ENCODE results near the gene OR51E2.

The OR51E2 gene

DNA sequence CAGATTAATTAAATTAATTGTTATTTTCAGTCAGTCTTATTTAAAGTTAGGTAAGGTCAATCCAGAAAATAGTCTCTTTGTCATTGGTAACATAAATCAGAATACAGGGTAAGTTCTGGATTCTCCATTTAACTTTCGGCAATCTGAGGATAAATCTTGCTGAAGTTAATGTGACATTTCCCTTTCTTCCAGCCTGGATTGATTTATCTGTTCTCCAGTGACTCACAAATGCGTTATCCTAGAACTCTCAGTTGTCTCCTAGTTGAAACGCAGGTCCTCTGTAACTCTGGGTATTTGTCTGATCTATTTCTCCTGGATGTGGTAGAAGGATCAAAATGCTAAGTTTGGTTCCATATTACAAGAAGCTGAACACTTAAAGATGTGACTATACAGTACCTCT is 32.9 kb downstream of the OR51E2 start:
- DNase-seq: no peak
- no peak overlapping the region for H3K4me3 ChIP-seq (ENCODE audit: insufficient read depth, low read depth, low read length, poor library complexity, severe bottlenecking)
- H3K9me3 ChIP-seq (ENCODE audit: control insufficient read depth, low read length): no peaks in the 10 kb centered on the region
- no peak overlapping the region for H3K27ac ChIP-seq (ENCODE audit: insufficient read depth, low read length, poor library complexity, severe bottlenecking)
- H3K36me3 ChIP-seq (ENCODE audit: control insufficient read depth, insufficient read depth, low read length): no peaks in the 10 kb centered on the region
- no peaks in the 10 kb centered on the region for H3K27me3 ChIP-seq (replicated peaks; ENCODE audit: control insufficient read depth, insufficient read depth, low read length, poor library complexity, severe bottlenecking)
- no peaks in the 10 kb centered on the region for H3K4me1 ChIP-seq (ENCODE audit: control insufficient read depth, insufficient read depth, low read length, poor library complexity, severe bottlenecking)

DNA sequence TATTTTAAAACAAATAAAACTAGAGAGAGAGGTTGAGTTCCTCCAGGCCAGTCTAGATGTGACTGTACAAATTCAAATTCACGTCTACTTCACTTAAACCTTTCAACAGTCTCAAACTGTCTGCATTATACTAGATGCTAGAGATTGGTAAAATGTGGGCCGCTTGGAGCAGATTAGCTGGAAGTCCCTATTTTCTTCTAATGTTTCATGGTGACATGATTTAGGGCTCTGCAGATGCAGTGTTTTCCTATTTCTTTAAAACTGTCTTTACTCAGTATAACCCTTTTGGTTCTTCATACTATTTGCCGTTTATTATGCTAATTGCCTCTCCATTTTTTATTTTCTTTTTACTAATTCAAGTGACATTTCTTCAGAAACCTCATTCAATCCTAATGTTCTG is 33.5 kb downstream of the OR51E2 start:
- no peak for DNase-seq
- no peak overlapping the region for H3K27ac ChIP-seq (ENCODE audit: insufficient read depth, low read length, poor library complexity, severe bottlenecking)
- no peaks in the 10 kb centered on the region for H3K27me3 ChIP-seq (replicated peaks; ENCODE audit: control insufficient read depth, insufficient read depth, low read length, poor library complexity, severe bottlenecking)
- H3K4me1 ChIP-seq (ENCODE audit: control insufficient read depth, insufficient read depth, low read length, poor library complexity, severe bottlenecking): no peaks in the 10 kb centered on the region
- H3K9me3 ChIP-seq (ENCODE audit: control insufficient read depth, low read length): no peaks in the 10 kb centered on the region
- no peak overlapping the region for H3K4me3 ChIP-seq (ENCODE audit: insufficient read depth, low read depth, low read length, poor library complexity, severe bottlenecking)
- H3K36me3 ChIP-seq (ENCODE audit: control insufficient read depth, insufficient read depth, low read length): no peaks in the 10 kb centered on the region

DNA sequence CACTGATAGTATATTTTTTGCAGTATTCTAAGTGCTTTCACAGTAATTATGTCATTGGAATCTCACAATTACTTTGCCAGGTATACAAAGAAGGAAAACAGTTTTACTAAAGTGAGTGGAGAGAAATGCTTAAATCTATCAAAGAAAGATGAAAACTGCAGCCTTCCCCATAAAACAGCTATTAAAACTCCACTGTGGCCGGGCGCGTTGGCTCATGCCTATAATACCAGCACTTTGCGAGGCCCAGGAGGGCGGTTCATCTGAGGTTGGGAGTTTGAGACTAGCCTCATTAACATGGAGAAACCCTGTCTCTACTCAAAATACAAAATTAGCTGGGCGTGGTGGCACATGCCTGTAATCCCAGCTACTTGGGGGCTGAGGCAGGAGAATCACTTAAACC is 34.8 kb downstream of the OR51E2 start:
- H3K36me3 ChIP-seq (ENCODE audit: control insufficient read depth, insufficient read depth, low read length): no peaks in the 10 kb centered on the region
- H3K4me3 ChIP-seq (ENCODE audit: insufficient read depth, low read depth, low read length, poor library complexity, severe bottlenecking): no peak overlapping the region
- no peak for DNase-seq
- no peaks in the 10 kb centered on the region for H3K4me1 ChIP-seq (ENCODE audit: control insufficient read depth, insufficient read depth, low read length, poor library complexity, severe bottlenecking)
- H3K9me3 ChIP-seq (ENCODE audit: control insufficient read depth, low read length): no peaks in the 10 kb centered on the region
- no peak overlapping the region for H3K27ac ChIP-seq (ENCODE audit: insufficient read depth, low read length, poor library complexity, severe bottlenecking)
- no peaks in the 10 kb centered on the region for H3K27me3 ChIP-seq (replicated peaks; ENCODE audit: control insufficient read depth, insufficient read depth, low read length, poor library complexity, severe bottlenecking)

DNA sequence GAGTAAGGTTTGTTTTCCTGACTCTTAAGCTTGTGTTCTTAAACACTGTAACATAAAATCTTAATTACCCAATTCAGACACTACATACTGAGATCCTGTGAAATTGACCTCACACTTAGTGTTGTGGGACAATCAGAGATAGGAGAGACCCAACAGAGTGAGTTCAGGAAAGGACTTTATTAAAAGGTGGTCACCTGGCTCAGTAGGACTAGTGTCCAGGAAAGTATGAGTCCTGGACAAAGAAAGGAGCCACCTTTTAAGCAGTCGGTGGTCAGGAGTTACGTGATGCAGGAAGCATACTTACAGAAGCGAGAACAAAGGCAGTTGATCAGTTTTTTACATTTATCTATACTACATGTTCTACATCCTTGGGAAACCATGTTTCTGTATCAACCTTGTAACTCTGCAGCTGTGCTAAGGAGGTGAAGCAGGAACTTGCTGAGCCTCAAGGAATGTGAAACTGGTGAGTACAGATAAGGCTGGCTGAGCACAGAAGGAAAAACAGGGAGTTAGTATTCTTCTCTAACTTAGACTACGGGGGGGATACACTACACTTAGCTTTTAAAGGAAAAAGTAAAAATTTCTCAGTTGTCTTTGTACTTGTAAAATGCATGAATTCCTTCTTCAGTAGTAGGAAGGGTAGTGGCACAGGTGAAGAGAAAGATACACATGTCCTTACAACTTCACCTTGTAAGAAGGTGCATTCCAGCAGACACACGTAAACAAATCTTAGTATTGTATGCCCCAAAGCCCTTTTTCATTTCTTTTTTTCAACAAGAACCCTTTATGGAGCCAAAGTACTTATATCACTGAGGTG is 38.8 kb downstream of the OR51E2 start:
- no peaks in the 10 kb centered on the region for H3K9me3 ChIP-seq (ENCODE audit: control insufficient read depth, low read length)
- H3K36me3 ChIP-seq (ENCODE audit: control insufficient read depth, insufficient read depth, low read length): no peaks in the 10 kb centered on the region
- no peak overlapping the region for H3K27ac ChIP-seq (ENCODE audit: insufficient read depth, low read length, poor library complexity, severe bottlenecking)
- no peaks in the 10 kb centered on the region for H3K27me3 ChIP-seq (replicated peaks; ENCODE audit: control insufficient read depth, insufficient read depth, low read length, poor library complexity, severe bottlenecking)
- DNase-seq: no peak
- no peak overlapping the region for H3K4me3 ChIP-seq (ENCODE audit: insufficient read depth, low read depth, low read length, poor library complexity, severe bottlenecking)
- no peaks in the 10 kb centered on the region for H3K4me1 ChIP-seq (ENCODE audit: control insufficient read depth, insufficient read depth, low read length, poor library complexity, severe bottlenecking)

DNA sequence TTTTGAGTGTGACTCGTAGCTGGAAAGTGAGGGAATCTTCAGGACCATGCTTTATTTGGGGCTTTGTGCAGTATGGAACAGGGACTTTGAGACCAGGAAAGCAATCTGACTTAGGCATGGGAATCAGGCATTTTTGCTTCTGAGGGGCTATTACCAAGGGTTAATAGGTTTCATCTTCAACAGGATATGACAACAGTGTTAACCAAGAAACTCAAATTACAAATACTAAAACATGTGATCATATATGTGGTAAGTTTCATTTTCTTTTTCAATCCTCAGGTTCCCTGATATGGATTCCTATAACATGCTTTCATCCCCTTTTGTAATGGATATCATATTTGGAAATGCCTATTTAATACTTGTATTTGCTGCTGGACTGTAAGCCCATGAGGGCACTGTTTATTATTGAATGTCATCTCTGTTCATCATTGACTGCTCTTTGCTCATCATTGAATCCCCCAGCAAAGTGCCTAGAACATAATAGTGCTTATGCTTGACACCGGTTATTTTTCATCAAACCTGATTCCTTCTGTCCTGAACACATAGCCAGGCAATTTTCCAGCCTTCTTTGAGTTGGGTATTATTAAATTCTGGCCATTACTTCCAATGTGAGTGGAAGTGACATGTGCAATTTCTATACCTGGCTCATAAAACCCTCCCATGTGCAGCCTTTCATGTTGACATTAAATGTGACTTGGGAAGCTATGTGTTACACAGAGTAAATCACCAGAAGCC is 42.9 kb downstream of the OR51E2 start:
- Histone ChIP-seq H3K27me3 (replicated peaks; ENCODE audit: control insufficient read depth, insufficient read depth, low read length, poor library complexity, severe bottlenecking) (no peaks in the 10 kb centered on the region), H3K36me3 (ENCODE audit: control insufficient read depth, insufficient read depth, low read length) (no peaks in the 10 kb centered on the region), H3K4me1 (ENCODE audit: control insufficient read depth, insufficient read depth, low read length, poor library complexity, severe bottlenecking) (no peaks in the 10 kb centered on the region), H3K4me3 (ENCODE audit: insufficient read depth, low read depth, low read length, poor library complexity, severe bottlenecking) (no peak overlapping the region), H3K27ac (ENCODE audit: insufficient read depth, low read length, poor library complexity, severe bottlenecking) (no peak overlapping the region), H3K9me3 (ENCODE audit: control insufficient read depth, low read length) (no peaks in the 10 kb centered on the region)
- DNase-seq: no peak

DNA sequence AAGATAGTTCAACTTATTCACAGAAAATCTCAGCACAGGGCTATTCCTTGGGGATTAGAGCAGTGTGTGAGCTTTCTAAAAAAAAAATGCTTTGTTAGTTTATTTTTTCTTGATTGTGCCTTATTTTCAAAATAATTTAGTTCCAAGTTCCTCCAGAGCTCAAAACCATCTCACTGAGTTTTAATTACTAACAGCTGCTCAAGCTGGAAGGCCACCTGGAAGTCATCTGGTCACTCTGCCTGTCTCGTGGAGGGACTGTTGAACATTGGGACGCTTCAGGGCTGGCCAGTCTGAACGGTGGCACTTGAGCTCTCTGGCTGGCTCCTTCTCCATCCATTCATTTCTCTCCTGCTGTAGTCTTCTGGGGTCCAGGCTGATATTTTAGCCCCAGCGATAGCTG is 49.9 kb downstream of the OR51E2 start:
- no peaks in the 10 kb centered on the region for H3K36me3 ChIP-seq (ENCODE audit: control insufficient read depth, insufficient read depth, low read length)
- H3K27ac ChIP-seq (ENCODE audit: insufficient read depth, low read length, poor library complexity, severe bottlenecking): no peak overlapping the region
- no peak for DNase-seq
- no peaks in the 10 kb centered on the region for H3K9me3 ChIP-seq (ENCODE audit: control insufficient read depth, low read length)
- H3K4me1 ChIP-seq (ENCODE audit: control insufficient read depth, insufficient read depth, low read length, poor library complexity, severe bottlenecking): no peaks in the 10 kb centered on the region
- no peaks in the 10 kb centered on the region for H3K27me3 ChIP-seq (replicated peaks; ENCODE audit: control insufficient read depth, insufficient read depth, low read length, poor library complexity, severe bottlenecking)
- H3K4me3 ChIP-seq (ENCODE audit: insufficient read depth, low read depth, low read length, poor library complexity, severe bottlenecking): no peak overlapping the region

DNA sequence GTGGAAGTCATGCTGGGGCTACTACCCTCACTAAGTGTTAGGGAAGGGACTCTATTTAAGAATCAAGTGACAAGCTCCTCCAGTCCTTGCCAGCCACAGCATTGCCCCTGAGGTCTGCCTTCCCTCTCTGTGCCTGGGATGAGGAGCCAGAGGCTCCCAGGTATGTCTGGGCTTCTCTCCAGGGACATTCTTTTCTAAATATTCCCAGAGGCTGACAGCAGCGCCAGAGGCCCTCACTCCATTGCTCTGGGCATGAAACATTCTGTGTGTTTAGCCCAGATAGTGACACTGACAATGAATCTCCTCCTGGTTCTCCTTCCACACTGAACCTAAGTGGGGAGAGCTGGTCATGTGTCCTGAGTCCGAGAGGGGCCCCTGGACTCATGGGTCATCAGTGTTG is 51.7 kb downstream of the OR51E2 start:
- H3K4me1 ChIP-seq (ENCODE audit: control insufficient read depth, insufficient read depth, low read length, poor library complexity, severe bottlenecking): no peaks in the 10 kb centered on the region
- no peak overlapping the region for H3K27ac ChIP-seq (ENCODE audit: insufficient read depth, low read length, poor library complexity, severe bottlenecking)
- no peaks in the 10 kb centered on the region for H3K27me3 ChIP-seq (replicated peaks; ENCODE audit: control insufficient read depth, insufficient read depth, low read length, poor library complexity, severe bottlenecking)
- no peaks in the 10 kb centered on the region for H3K36me3 ChIP-seq (ENCODE audit: control insufficient read depth, insufficient read depth, low read length)
- H3K9me3 ChIP-seq (ENCODE audit: control insufficient read depth, low read length): no peaks in the 10 kb centered on the region
- no peak overlapping the region for H3K4me3 ChIP-seq (ENCODE audit: insufficient read depth, low read depth, low read length, poor library complexity, severe bottlenecking)
- DNase-seq: no peak

DNA sequence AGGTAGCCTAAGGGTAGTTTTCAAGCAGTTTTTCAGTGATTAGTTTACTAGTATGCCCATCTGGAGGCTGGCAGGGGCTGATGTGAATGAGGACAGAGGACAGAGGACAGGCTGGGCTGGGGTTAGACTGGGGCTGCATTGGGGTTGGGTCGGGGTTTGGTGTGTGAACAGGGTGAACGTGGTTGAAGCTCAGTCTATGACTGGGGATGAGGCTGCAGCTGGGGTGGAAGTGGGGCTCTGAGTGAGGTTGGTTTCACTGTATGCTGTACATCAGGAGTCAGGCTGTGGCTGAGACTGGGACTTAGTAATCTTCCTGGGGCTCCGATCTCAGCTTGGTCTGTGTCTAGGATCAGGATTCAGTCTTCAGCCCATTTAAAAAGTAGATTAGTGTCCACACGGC is 53.4 kb downstream of the OR51E2 start:
- Histone ChIP-seq H3K27me3 (replicated peaks; ENCODE audit: control insufficient read depth, insufficient read depth, low read length, poor library complexity, severe bottlenecking) (no peaks in the 10 kb centered on the region), H3K36me3 (ENCODE audit: control insufficient read depth, insufficient read depth, low read length) (no peaks in the 10 kb centered on the region), H3K27ac (ENCODE audit: insufficient read depth, low read length, poor library complexity, severe bottlenecking) (no peak overlapping the region), H3K4me3 (ENCODE audit: insufficient read depth, low read depth, low read length, poor library complexity, severe bottlenecking) (no peak overlapping the region), H3K9me3 (ENCODE audit: control insufficient read depth, low read length) (no peaks in the 10 kb centered on the region), H3K4me1 (ENCODE audit: control insufficient read depth, insufficient read depth, low read length, poor library complexity, severe bottlenecking) (no peaks in the 10 kb centered on the region)
- DNase-seq: no peak

DNA sequence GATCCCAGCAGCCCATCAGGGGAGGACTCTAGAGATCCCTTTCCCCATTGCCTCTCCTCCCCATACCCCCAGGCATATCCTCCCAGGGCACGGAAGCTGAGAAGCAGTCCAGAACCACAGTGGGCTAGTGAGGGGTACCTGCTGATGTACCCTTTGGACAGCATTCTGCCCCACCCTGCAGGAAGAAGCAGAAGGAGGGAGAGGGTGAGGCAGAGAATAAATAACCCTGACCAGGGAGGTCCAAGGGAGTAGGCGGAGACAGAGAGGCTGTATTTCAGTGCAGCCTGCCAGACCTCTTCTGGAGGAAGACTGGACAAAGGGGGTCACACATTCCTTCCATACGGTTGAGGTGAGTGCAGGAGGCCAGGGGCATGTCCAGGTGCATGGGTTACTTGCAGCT is 54.0 kb downstream of the OR51E2 start, which contains the start of gene OR51E1:
Gene OR51E1, plus strand, starts transcription at position 301 of the 400 bp plus-strand sequence. CDS start 8,545 bp downstream, outside the sequence.
- Histone ChIP-seq H3K4me3 (ENCODE audit: insufficient read depth, low read depth, low read length, poor library complexity, severe bottlenecking) (no peak within 1 kb of the TSS), H3K36me3 (ENCODE audit: control insufficient read depth, insufficient read depth, low read length) (no peaks in the 10 kb centered on the region)

DNA sequence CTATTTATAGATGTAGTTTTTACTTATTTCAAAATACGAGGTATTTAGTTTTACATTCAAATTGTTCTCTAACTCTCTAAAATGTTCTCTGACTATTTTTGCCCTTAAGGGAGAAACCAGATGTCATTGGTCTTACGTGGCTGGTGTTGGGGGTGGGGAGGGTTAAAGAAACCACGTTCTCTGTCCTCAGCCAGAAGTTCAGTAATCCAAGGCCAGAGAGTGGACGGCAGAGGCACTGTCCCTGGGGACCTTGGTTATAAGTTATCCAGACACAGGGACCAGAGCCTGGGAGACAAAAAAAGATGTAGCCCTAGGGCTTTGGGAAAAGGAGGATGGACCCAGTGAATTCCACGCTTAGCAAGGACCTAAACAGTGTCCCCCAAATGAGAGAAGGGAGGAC is 54.6 kb downstream of the OR51E2 start:
- Histone ChIP-seq H3K27me3 (replicated peaks; ENCODE audit: control insufficient read depth, insufficient read depth, low read length, poor library complexity, severe bottlenecking) (no peaks in the 10 kb centered on the region), H3K27ac (ENCODE audit: insufficient read depth, low read length, poor library complexity, severe bottlenecking) (no peak overlapping the region), H3K4me3 (ENCODE audit: insufficient read depth, low read depth, low read length, poor library complexity, severe bottlenecking) (no peak overlapping the region), H3K9me3 (ENCODE audit: control insufficient read depth, low read length) (no peaks in the 10 kb centered on the region), H3K4me1 (ENCODE audit: control insufficient read depth, insufficient read depth, low read length, poor library complexity, severe bottlenecking) (no peaks in the 10 kb centered on the region), H3K36me3 (ENCODE audit: control insufficient read depth, insufficient read depth, low read length) (no peaks in the 10 kb centered on the region)
- DNase-seq: no peak

More for the DNA sequence above, 54.0 kb downstream of the OR51E2 start, which contains the start of gene OR51E1:
- DNase-seq: no peak
- H3K27ac ChIP-seq (ENCODE audit: insufficient read depth, low read length, poor library complexity, severe bottlenecking): no peak within 1 kb of the TSS
- H3K4me1 ChIP-seq (ENCODE audit: control insufficient read depth, insufficient read depth, low read length, poor library complexity, severe bottlenecking): no peaks in the 10 kb centered on the region
- no peaks in the 10 kb centered on the region for H3K9me3 ChIP-seq (ENCODE audit: control insufficient read depth, low read length)
- no peaks in the 10 kb centered on the region for H3K27me3 ChIP-seq (replicated peaks; ENCODE audit: control insufficient read depth, insufficient read depth, low read length, poor library complexity, severe bottlenecking)
